GM18507 (cell line): Measurements from ENCODE around the gene TRIM63.

Experiments
- DNase-seq: peaks from one replicate; pipeline ENCODE4 v3.0.0; 2011; ENCODE audit warnings: low read depth; ENCODE audit not compliant: insufficient read length; ENCODE audit errors: extremely low spot score
- FAIRE-seq: peaks from 2 replicates; lab custom pipeline; 2011; peaks lifted over from hg19 to GRCh38; lab: Jason Lieb, UNC

Gene TRIM63

GRCh38 chr1:26021647-26022403 is 45.6 kb downstream of the TRIM63 start, which contains the start of gene EXTL1:
Gene EXTL1 (plus strand): TSS chr1:26021775. CDS start chr1:26022647, 872 bp downstream.
- FAIRE-seq (no peak), DNase-seq (no peak)

- FAIRE-seq (no peak), DNase-seq (no peak)
Measured at GRCh38 chr1:26020941-26021646, 46.3 kb downstream of the TRIM63 start.

GRCh38 chr1:26020330-26020768 is 47.1 kb downstream of the TRIM63 start:
- DNase-seq (no peak), FAIRE-seq (no peak)

- DNase-seq (no peak), FAIRE-seq (no peak)
Measured at GRCh38 chr1:26019641-26020315, 47.7 kb downstream of the TRIM63 start.

GRCh38 chr1:26017606-26018005 is 49.8 kb downstream of the TRIM63 start:
- no peak for FAIRE-seq
- no peak for DNase-seq

GRCh38 chr1:26016953-26017545 is 50.4 kb downstream of the TRIM63 start:
- FAIRE-seq (no peak), DNase-seq (no peak)

- DNase-seq (no peak), FAIRE-seq (no peak)
Measured at GRCh38 chr1:26016258-26016952, 51.0 kb downstream of the TRIM63 start.

GRCh38 chr1:26015358-26015757 is 52.1 kb downstream of the TRIM63 start:
- FAIRE-seq (no peak), DNase-seq (no peak)

- DNase-seq: no peak
- no peak for FAIRE-seq
Measured at GRCh38 chr1:26014179-26014578, 53.3 kb downstream of the TRIM63 start.

- no peak for FAIRE-seq
Measured at GRCh38 chr1:26012864-26013263, 54.6 kb downstream of the TRIM63 start.

GRCh38 chr1:26010825-26011224 is 56.6 kb downstream of the TRIM63 start:
- DNase-seq (no peak), FAIRE-seq (no peak)

More at GRCh38 chr1:26012864-26013263, 54.6 kb downstream of the TRIM63 start:
- no peak for DNase-seq

GRCh38 chr1:26009796-26010447 is 57.5 kb downstream of the TRIM63 start:
- no peak for DNase-seq

GRCh38 chr1:26006710-26007109 is 60.7 kb downstream of the TRIM63 start:
- DNase-seq (no peak), FAIRE-seq (no peak)

More at GRCh38 chr1:26009796-26010447, 57.5 kb downstream of the TRIM63 start:
- no peak for FAIRE-seq

- FAIRE-seq: no peak
Measured at GRCh38 chr1:26005434-26006105, 61.9 kb downstream of the TRIM63 start.

GRCh38 chr1:26003756-26004155 is 63.7 kb downstream of the TRIM63 start:
- FAIRE-seq: no peak

More at GRCh38 chr1:26005434-26006105, 61.9 kb downstream of the TRIM63 start:
- DNase-seq: no peak

GRCh38 chr1:26003262-26003661 is 64.2 kb downstream of the TRIM63 start:
- no peak for FAIRE-seq
- DNase-seq: no peak

More at GRCh38 chr1:26003756-26004155, 63.7 kb downstream of the TRIM63 start:
- no peak for DNase-seq
